Pancreas (tissue), 10 donors: ENCODE measurements around the gene CITED4. TPM values are rescaled to one million over a fixed set of nuclear protein-coding genes. Genes with fewer than 3 reads are reported as not detected.
A peak's percentile ranks its signal among the peaks of the same experiment; 100 is the strongest.

Source experiments
- ATAC-seq, 4 donors: fragments of 200-7000 bp; cut with Tn5 transposase; one replicate each; pipeline versions ENCODE4 v1.8.0 to v1.9.1; 2020; ENCODE audit warnings: mild to moderate bottlenecking in 4 of 4, moderate library complexity in 4 of 4
- DNase-seq, 6 donors: peaks; one replicate each; pipeline ENCODE4 v3.0.0-alpha.2; 2020
- FAIRE-seq: peaks from 2 replicates; lab custom pipeline; 2012; peaks lifted over from hg19 to GRCh38; lab: Jason Lieb, UNC
- H3K27ac ChIP-seq, 4 donors: fragments of 200-600 bp; sonication (generic); 1 replicate in 3 of 4; 2 replicates in 1 of 4; pipeline versions ENCODE4 v1.5.0 to v1.8.0; 2020
- H3K27me3 ChIP-seq, 4 donors: fragments of 200-600 bp; one replicate each; pipeline ENCODE4 v1.8.0; 2021
- H3K36me3 ChIP-seq, 3 donors: fragments of 200-600 bp; sonication (generic) in 1 of 3; one replicate each; pipeline versions ENCODE4 v1.5.0 to v1.8.0; 2020 to 2021
- H3K4me1 ChIP-seq, 3 donors: fragments of 200-600 bp; one replicate each; pipeline ENCODE4 v1.8.0; 2021
- H3K4me3 ChIP-seq, 4 donors: fragments of 200-600 bp; sonication (generic) in 2 of 4; one replicate each; pipeline versions ENCODE4 v1.5.0 to v1.8.0; 2020 to 2021
- H3K9me3 ChIP-seq, 4 donors: fragments of 200-600 bp; one replicate each; pipeline ENCODE4 v1.8.0; 2021
- CTCF ChIP-seq, 4 donors: fragments of 200-600 bp; sonication (generic) in 3 of 4; IDR thresholded peaks; one replicate each; pipeline versions ENCODE4 v1.5.0 to v1.8.0; 2021; ENCODE audit warnings: antibody characterized with exemption in 4 of 4
- WGBS, 2 donors: extraction: QIAGEN DNeasy Blood & Tissue Kit; methylation state at CpG; one replicate each; pipeline ENCODE4 v1.1.7; 2013; 5-methylcytosine and 5-hydroxymethylcytosine counted together
- intact Hi-C, 3 donors: fragments of 100-400 bp; cut with DNase I; formaldehyde crosslinking; loops; one replicate each; pipeline versions ENCODE4 v1.11.1 to v1.14.2; 2022
- polyA plus RNA-seq, 2 donors: library from polyadenylated mRNA; stranded (reverse); fragments of 200-250 nt; gene quantifications; one replicate each; pipeline ENCODE4 v1.2.3, GENCODE V29; 2013
- total RNA-seq, 6 donors: library from RNA; stranded (reverse); fragmentation: NEBNext Ultra II Directional in 4 of 6; extraction: Animal tissue kit (Norgen Biotek cat#: 25700) in 4 of 6; gene quantifications; one replicate each; pipeline versions ENCODE4 v1.2.1 to v1.2.4, GENCODE V29; 2021 to 2023
- donor health status: healthy with polysubstance abuse.
- donor health status: DM: no; HTN: no; CAD: no; lungs with moderate emphysema.
- donor health status: DM: no; HTN: no; CAD: no.
- donor health status: control.
- donor health status: control.
- donor health status: Bipolar disorder and iron deficiency.
- donor health status: DM: yes; HTN: yes; CAD: no.
- donor health status: DM: no; HTN: no; CAD: no.
- donor health status: DM: no; HTN: no; CAD: no.
- donor health status: DM: yes; HTN: yes; CAD: no.

The CITED4 gene
- total and polyA plus RNA-seq, 8 donors: 41.1 to 81.2 (median 51.1) TPM

GRCh38 chr1:40861224-40862003 lies 749 bp downstream of the CITED4 start:
- no peak for FAIRE-seq
- peak; percentile 39 to 80 (median 56) for DNase-seq
- H3K36me3 ChIP-seq: no peaks in the 10 kb centered on the region

GRCh38 chr1:40860706-40861223 lies 1.4 kb downstream of the CITED4 start:
- Histone ChIP-seq H3K27ac (peak overlapping the region; percentile 45 to 85 (median 82)), H3K4me3 (peak overlapping the region; percentile 36 to 80 (median 74)), H3K4me1 (peaks cover 4 to 19% (median 4%) of the 10 kb centered on the region in 3 donors), H3K27me3 (no peaks in the 10 kb centered on the region), H3K9me3 (no peaks in the 10 kb centered on the region), H3K36me3 (no peaks in the 10 kb centered on the region)
- FAIRE-seq: no peak
- intact Hi-C loops: no loop called here
- peak in 4 of 6 donors; percentile 26 to 64 (median 38) for DNase-seq
- no peak for TF ChIP-seq CTCF (IDR thresholded peaks at IDR 0.05)
- ATAC-seq: no peak
- 10 to 16% methylated on average over 10 of the region's 10 CpGs for WGBS, 2 donors

More at GRCh38 chr1:40861224-40862003, 749 bp downstream of the CITED4 start:
- H3K27me3 ChIP-seq: no peaks in the 10 kb centered on the region
- TF ChIP-seq CTCF (IDR thresholded peaks at IDR 0.05): no peak
- H3K4me1 ChIP-seq: peaks cover 1 to 16% (median 4%) of the 10 kb centered on the region in 3 donors
- H3K9me3 ChIP-seq: no peaks in the 10 kb centered on the region
- WGBS, 2 donors: 3 to 4% methylated on average over 49 to 98 of the region's 98 CpGs
- intact Hi-C loops: no loop called here
- ATAC-seq: peak in 2 of 4 donors; percentile 2
- H3K4me3 ChIP-seq: peak overlapping the region; percentile 51 to 80 (median 74)
- H3K27ac ChIP-seq: peak overlapping the region; percentile 62 to 85 (median 82)

GRCh38 chr1:40858856-40859416 lies 3.2 kb downstream of the CITED4 start:
- FAIRE-seq (no peak), DNase-seq (no peak), ATAC-seq (no peak)
- 78 to 84% methylated on average over 4 of the region's 4 CpGs for WGBS, 2 donors
- H3K27ac ChIP-seq: peak overlapping the region in 2 of 4 donors; percentile 82 to 85
- H3K4me1 ChIP-seq: peaks cover 4 to 21% (median 4%) of the 10 kb centered on the region in 3 donors
- no peaks in the 10 kb centered on the region for H3K9me3 ChIP-seq
- H3K4me3 ChIP-seq: no peak overlapping the region
- no peaks in the 10 kb centered on the region for H3K36me3 ChIP-seq
- intact Hi-C loops: no loop called here
- TF ChIP-seq CTCF (IDR thresholded peaks at IDR 0.05): no peak
- H3K27me3 ChIP-seq: no peaks in the 10 kb centered on the region

- Histone ChIP-seq H3K9me3 (no peaks in the 10 kb centered on the region), H3K4me3 (no peak overlapping the region), H3K27ac (no peak overlapping the region), H3K4me1 (peaks cover 1 to 10% (median 4%) of the 10 kb centered on the region in 3 donors), H3K27me3 (no peaks in the 10 kb centered on the region), H3K36me3 (no peaks in the 10 kb centered on the region)
- DNase-seq: no peak
- no peak for ATAC-seq
- 90 to 94% methylated on average over 2 of the region's 2 CpGs for WGBS, 2 donors
- no peak for FAIRE-seq
- TF ChIP-seq CTCF (IDR thresholded peaks at IDR 0.05): no peak
- intact Hi-C loops: no loop called here
Measured at GRCh38 chr1:40857737-40858136, 4.4 kb downstream of the CITED4 start.
